ENCODE measurements around the gene PRKN.

Gene PRKN

DNA sequence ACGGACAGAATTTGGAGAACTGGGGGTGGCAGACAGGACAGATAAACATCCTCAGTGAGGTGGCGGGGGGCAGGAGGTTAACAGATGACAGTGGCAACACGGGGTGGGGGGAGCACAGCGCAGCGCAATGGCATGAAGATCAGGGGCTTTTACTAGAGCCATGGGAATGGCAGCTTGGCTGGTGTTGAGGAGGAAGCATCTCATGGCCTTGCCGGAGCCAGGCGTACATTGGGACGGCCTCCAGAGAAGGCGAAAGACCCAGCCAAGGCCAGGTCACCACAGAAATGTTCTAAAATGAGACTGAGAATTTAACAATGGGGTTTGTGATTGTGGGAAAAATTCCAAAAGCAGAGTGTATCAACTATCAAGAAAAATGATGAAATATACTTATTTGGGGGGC lies 173.0 kb downstream of the PRKN start:
- TF ChIP-seq, protein P1, sequence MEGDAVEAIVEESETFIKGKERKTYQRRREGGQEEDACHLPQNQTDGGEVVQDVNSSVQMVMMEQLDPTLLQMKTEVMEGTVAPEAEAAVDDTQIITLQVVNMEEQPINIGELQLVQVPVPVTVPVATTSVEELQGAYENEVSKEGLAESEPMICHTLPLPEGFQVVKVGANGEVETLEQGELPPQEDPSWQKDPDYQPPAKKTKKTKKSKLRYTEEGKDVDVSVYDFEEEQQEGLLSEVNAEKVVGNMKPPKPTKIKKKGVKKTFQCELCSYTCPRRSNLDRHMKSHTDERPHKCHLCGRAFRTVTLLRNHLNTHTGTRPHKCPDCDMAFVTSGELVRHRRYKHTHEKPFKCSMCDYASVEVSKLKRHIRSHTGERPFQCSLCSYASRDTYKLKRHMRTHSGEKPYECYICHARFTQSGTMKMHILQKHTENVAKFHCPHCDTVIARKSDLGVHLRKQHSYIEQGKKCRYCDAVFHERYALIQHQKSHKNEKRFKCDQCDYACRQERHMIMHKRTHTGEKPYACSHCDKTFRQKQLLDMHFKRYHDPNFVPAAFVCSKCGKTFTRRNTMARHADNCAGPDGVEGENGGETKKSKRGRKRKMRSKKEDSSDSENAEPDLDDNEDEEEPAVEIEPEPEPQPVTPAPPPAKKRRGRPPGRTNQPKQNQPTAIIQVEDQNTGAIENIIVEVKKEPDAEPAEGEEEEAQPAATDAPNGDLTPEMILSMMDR (IDR thresholded peaks at IDR 0.05; ENCODE audit: low read length): no peak
- TF ChIP-seq EZH2 (IDR thresholded peaks at IDR 0.05; ENCODE audit: borderline replicate concordance, low read length): no peak
- no peaks in the 10 kb centered on the region for H3K27me3 ChIP-seq (ENCODE audit: insufficient read depth, low read length)
- H3K9me2 ChIP-seq (ENCODE audit: low read depth, low read length): no peaks in the 10 kb centered on the region
- no peak overlapping the region for H3K9ac ChIP-seq (ENCODE audit: low read length)
- no peaks in the 10 kb centered on the region for H3K9me3 ChIP-seq (ENCODE audit: low read length)
- no peak overlapping the region for H2AFZ ChIP-seq (ENCODE audit: low read length)
- no peak overlapping the region for H3K27ac ChIP-seq (ENCODE audit: low read depth, low read length, poor library complexity, severe bottlenecking)
- no peak overlapping the region for H3K4me3 ChIP-seq (ENCODE audit: low read depth, low read length, poor library complexity, severe bottlenecking)
- H3K4me1 ChIP-seq (ENCODE audit: insufficient read depth, low read length, severe bottlenecking): no peaks in the 10 kb centered on the region
- no peaks in the 10 kb centered on the region for H4K20me1 ChIP-seq (ENCODE audit: insufficient read depth, low read length)
- H3K4me2 ChIP-seq (ENCODE audit: low read length): no peak overlapping the region
- H3F3A ChIP-seq (ENCODE audit: insufficient read depth, low read length): no peaks in the 10 kb centered on the region
- H3K36me3 ChIP-seq (ENCODE audit: insufficient read depth, low read length): no peaks in the 10 kb centered on the region
- no peaks in the 10 kb centered on the region for H3K79me2 ChIP-seq (ENCODE audit: insufficient read depth, low read length)

DNA sequence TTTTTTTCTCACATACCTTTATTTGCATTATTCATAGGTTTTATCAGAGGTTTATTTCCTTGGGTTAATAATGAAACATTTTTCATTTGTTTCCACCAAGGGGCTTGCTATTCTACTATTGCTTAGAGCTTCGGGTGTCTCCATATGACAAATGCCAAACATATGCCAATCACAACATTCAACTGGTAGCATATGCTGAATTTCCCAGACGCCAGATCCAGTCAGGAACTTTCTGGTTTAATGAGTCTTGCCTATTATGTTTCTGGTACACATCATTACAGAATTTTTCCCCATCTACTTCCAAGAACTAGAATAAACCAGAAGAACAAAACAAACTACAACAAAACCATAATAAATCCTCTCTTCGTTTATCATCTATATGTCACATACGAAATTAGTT lies 180.7 kb downstream of the PRKN start:
- Histone ChIP-seq H3K9ac (ENCODE audit: low read length) (no peak overlapping the region), H3K27ac (ENCODE audit: low read depth, low read length, poor library complexity, severe bottlenecking) (no peak overlapping the region)
- TF ChIP-seq, protein P1 (IDR thresholded peaks at IDR 0.05; ENCODE audit: low read length): no peak
- no peak for TF ChIP-seq EZH2 (IDR thresholded peaks at IDR 0.05; ENCODE audit: borderline replicate concordance, low read length)

DNA sequence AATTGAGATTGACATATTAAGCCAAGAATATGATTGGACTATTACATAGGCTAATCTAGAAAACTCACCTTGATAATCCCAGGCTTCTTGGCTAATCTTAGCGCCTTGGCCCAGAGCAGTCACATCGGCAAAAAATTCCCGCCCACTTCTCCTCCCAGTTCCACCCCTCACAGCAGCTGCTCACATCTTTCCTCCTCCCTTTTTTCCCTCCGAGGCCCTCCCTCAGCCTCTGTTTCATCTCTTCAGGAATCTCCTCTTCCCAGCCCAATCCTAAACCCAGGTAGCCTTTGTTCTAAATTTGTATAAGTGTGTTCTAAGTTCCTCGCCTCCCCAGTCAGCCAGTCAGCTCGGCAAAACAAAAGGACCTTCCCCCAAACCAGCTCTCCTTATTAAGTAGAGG lies 184.3 kb downstream of the PRKN start:
- Histone ChIP-seq H2AFZ (ENCODE audit: low read length) (no peak overlapping the region), H3K27me3 (ENCODE audit: insufficient read depth, low read length) (no peaks in the 10 kb centered on the region), H3K79me2 (ENCODE audit: insufficient read depth, low read length) (no peaks in the 10 kb centered on the region), H3K4me2 (ENCODE audit: low read length) (no peak overlapping the region), H3K4me1 (ENCODE audit: insufficient read depth, low read length, severe bottlenecking) (no peaks in the 10 kb centered on the region), H3K27ac (ENCODE audit: low read depth, low read length, poor library complexity, severe bottlenecking) (no peak overlapping the region), H4K20me1 (ENCODE audit: insufficient read depth, low read length) (no peaks in the 10 kb centered on the region), H3K9me2 (ENCODE audit: low read depth, low read length) (no peaks in the 10 kb centered on the region), H3K9me3 (ENCODE audit: low read length) (no peaks in the 10 kb centered on the region), H3K9ac (ENCODE audit: low read length) (no peak overlapping the region), H3K36me3 (ENCODE audit: insufficient read depth, low read length) (no peaks in the 10 kb centered on the region), H3K4me3 (ENCODE audit: low read depth, low read length, poor library complexity, severe bottlenecking) (no peak overlapping the region), H3F3A (ENCODE audit: insufficient read depth, low read length) (no peaks in the 10 kb centered on the region)
- no peak for TF ChIP-seq EZH2 (IDR thresholded peaks at IDR 0.05; ENCODE audit: borderline replicate concordance, low read length)

More for the DNA sequence above, 180.7 kb downstream of the PRKN start:
- H3K79me2 ChIP-seq (ENCODE audit: insufficient read depth, low read length): no peaks in the 10 kb centered on the region
- no peaks in the 10 kb centered on the region for H3K4me1 ChIP-seq (ENCODE audit: insufficient read depth, low read length, severe bottlenecking)
- no peaks in the 10 kb centered on the region for H3K27me3 ChIP-seq (ENCODE audit: insufficient read depth, low read length)
- H3K4me3 ChIP-seq (ENCODE audit: low read depth, low read length, poor library complexity, severe bottlenecking): no peak overlapping the region
- no peak overlapping the region for H3K4me2 ChIP-seq (ENCODE audit: low read length)
- H3F3A ChIP-seq (ENCODE audit: insufficient read depth, low read length): no peaks in the 10 kb centered on the region
- H2AFZ ChIP-seq (ENCODE audit: low read length): no peak overlapping the region
- H3K36me3 ChIP-seq (ENCODE audit: insufficient read depth, low read length): no peaks in the 10 kb centered on the region
- no peaks in the 10 kb centered on the region for H3K9me3 ChIP-seq (ENCODE audit: low read length)
- no peaks in the 10 kb centered on the region for H3K9me2 ChIP-seq (ENCODE audit: low read depth, low read length)
- H4K20me1 ChIP-seq (ENCODE audit: insufficient read depth, low read length): no peaks in the 10 kb centered on the region

DNA sequence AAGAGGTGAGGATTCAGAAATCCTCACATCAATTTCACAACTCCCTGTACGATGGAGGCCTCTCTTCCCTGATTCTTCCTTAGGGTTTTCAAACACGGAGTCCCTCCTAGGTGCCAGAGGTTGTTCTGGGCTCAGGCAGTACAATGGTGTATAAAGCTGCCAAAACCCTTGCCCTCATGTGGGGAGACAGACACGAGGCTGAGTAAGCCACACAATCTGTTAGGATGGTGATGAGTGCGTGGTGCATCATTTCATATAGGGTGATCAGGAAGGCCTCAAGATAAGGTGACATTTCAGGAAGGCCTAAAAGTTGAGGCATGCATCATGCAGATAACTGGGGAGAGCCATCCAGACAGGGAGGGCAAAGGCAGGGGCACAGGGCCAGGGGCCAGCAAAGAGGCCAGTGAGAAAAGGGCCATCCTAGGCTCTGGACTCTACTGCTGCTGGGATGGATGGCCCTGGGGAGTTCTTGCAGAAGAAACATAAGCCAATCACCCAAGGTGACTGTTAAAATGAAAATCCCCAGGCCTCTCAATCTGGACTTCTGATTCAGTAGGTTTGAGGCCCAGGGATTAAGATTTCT lies 186.5 kb downstream of the PRKN start:
- no peak overlapping the region for H3K9ac ChIP-seq (ENCODE audit: low read length)

More for the DNA sequence above, 186.5 kb downstream of the PRKN start:
- H2AFZ ChIP-seq (ENCODE audit: low read length): no peak overlapping the region
- no peaks in the 10 kb centered on the region for H3K4me1 ChIP-seq (ENCODE audit: insufficient read depth, low read length, severe bottlenecking)
- no peaks in the 10 kb centered on the region for H3K79me2 ChIP-seq (ENCODE audit: insufficient read depth, low read length)
- no peaks in the 10 kb centered on the region for H4K20me1 ChIP-seq (ENCODE audit: insufficient read depth, low read length)
- no peaks in the 10 kb centered on the region for H3K9me3 ChIP-seq (ENCODE audit: low read length)
- no peak for TF ChIP-seq EZH2 (IDR thresholded peaks at IDR 0.05; ENCODE audit: borderline replicate concordance, low read length)
- TF ChIP-seq, protein P1 (IDR thresholded peaks at IDR 0.05; ENCODE audit: low read length): no peak
- H3K27ac ChIP-seq (ENCODE audit: low read depth, low read length, poor library complexity, severe bottlenecking): no peak overlapping the region
- no peak overlapping the region for H3K4me3 ChIP-seq (ENCODE audit: low read depth, low read length, poor library complexity, severe bottlenecking)
- no peaks in the 10 kb centered on the region for H3K36me3 ChIP-seq (ENCODE audit: insufficient read depth, low read length)
- no peaks in the 10 kb centered on the region for H3K9me2 ChIP-seq (ENCODE audit: low read depth, low read length)
- no peaks in the 10 kb centered on the region for H3F3A ChIP-seq (ENCODE audit: insufficient read depth, low read length)
- no peak overlapping the region for H3K4me2 ChIP-seq (ENCODE audit: low read length)
- no peaks in the 10 kb centered on the region for H3K27me3 ChIP-seq (ENCODE audit: insufficient read depth, low read length)

Data from OCI-LY1 (cell line).